HEK293 (cell line): ENCODE results near the gene BCL2A1.

Experiments used
- CTCF ChIP-seq: fragments of 450-650 bp; formaldehyde crosslinking; IDR thresholded peaks from 2 replicates; pipeline ENCODE4 v1.5.1; 2016; ENCODE audit warnings: missing biosample characterization, missing genetic modification characterization
- PRDM4 ChIP-seq: fragments of 450-650 bp; formaldehyde crosslinking; IDR thresholded peaks from 2 replicates; pipeline ENCODE4 v1.5.1; 2017; ENCODE audit warnings: missing biosample characterization, missing genetic modification characterization
- SP3 ChIP-seq: fragments of 450-650 bp; formaldehyde crosslinking; IDR thresholded peaks from 2 replicates; pipeline ENCODE4 v1.5.1; 2016; ENCODE audit warnings: missing biosample characterization, missing genetic modification characterization
- TCF7L2 ChIP-seq: IDR thresholded peaks from 2 replicates; pipeline ENCODE4 v1.6.1; 2011; ENCODE audit warnings: low read depth, mild to moderate bottlenecking, inconsistent platforms, low read length, moderate library complexity, borderline replicate concordance
- ZBTB26 ChIP-seq: fragments of 450-650 bp; formaldehyde crosslinking; optimal IDR thresholded peaks from 2 replicates; pipeline ENCODE3; 2016; ENCODE audit warnings: missing biosample characterization, mild to moderate bottlenecking, missing genetic modification characterization
- ZNF2 ChIP-seq: fragments of 450-650 bp; formaldehyde crosslinking; IDR thresholded peaks from 2 replicates; pipeline ENCODE4 v1.5.1; 2016; ENCODE audit warnings: missing biosample characterization, missing genetic modification characterization
- ZNF513 ChIP-seq: fragments of 450-650 bp; IDR thresholded peaks from 2 replicates; pipeline ENCODE4 v1.5.1; 2018; ENCODE audit warnings: missing biosample characterization, missing genetic modification characterization
- ZNF639 ChIP-seq: fragments of 450-650 bp; formaldehyde crosslinking; IDR thresholded peaks from 2 replicates; pipeline ENCODE4 v1.5.1; 2016; ENCODE audit warnings: missing biosample characterization, missing genetic modification characterization
- ZNF791 ChIP-seq: fragments of 450-650 bp; formaldehyde crosslinking; IDR thresholded peaks from 2 replicates; pipeline ENCODE4 v1.5.1; 2016; ENCODE audit warnings: missing biosample characterization, missing genetic modification characterization

- no peak for TF ChIP-seq PRDM4 (tag by site-specific recombination)
- no peak for TF ChIP-seq ZNF2
- no peak for TF ChIP-seq ZBTB26
- no peak for TF ChIP-seq ZNF791 (tag by site-specific recombination)
- no peak for TF ChIP-seq SP3
- TF ChIP-seq CTCF (tag by site-specific recombination): no peak
- TF ChIP-seq TCF7L2: no peak
- TF ChIP-seq ZNF513 (tag by site-specific recombination): no peak
- TF ChIP-seq ZNF639: no peak
Measured at GRCh38 chr15:79938143-79938542, 32.9 kb downstream of the BCL2A1 start.
